MCF 10A (cell line): ENCODE results near the gene CIRBP. TPM values are rescaled to one million over a fixed set of nuclear protein-coding genes. Genes with fewer than 3 reads are reported as not detected.

Experiments used
- BruUV-seq: library from RNA; stranded (reverse); fragments of 400-500 nt; replicated peaks from 2 replicates; lab custom pipeline; 2021; lab: Mats Ljungman, UMichigan
- CTCF ChIA-PET: fragments of 300-600 bp; sonication (Branson Sonifier 250); formaldehyde crosslinking; extraction: SDS; loops from one replicate; lab custom pipeline; 2021; ENCODE audit warnings: antibody characterized with exemption, inconsistent platforms; lab: Yijun Ruan, JAX
- POLR2A ChIA-PET: fragments of 300-600, 350-650 bp; sonication (Branson Sonifier 250); formaldehyde crosslinking; extraction: SDS; loops from one replicate; lab custom pipeline; 2020; ENCODE audit warnings: antibody characterized with exemption, inconsistent platforms; lab: Yijun Ruan, JAX
- DNase-seq: peaks from one replicate; pipeline ENCODE4 v3.0.0-alpha.2; 2018; ENCODE audit not compliant: unreplicated experiment
- H3K27ac Mint-ChIP-seq: one replicate; pipeline ENCODE4 v1.8.0; 2022; ENCODE audit warnings: mild to moderate bottlenecking, low read depth, mixed read lengths; ENCODE audit not compliant: unreplicated experiment
- H3K27me3 Mint-ChIP-seq: one replicate; pipeline ENCODE4 v1.8.0; 2022; ENCODE audit warnings: mixed read lengths; ENCODE audit not compliant: insufficient read depth, unreplicated experiment
- H3K36me3 Mint-ChIP-seq: one replicate; pipeline ENCODE4 v1.8.0; 2022; ENCODE audit warnings: mild to moderate bottlenecking, moderate library complexity, mixed read lengths; ENCODE audit not compliant: insufficient read depth, unreplicated experiment
- H3K4me1 Mint-ChIP-seq: one replicate; pipeline ENCODE4 v1.8.0; 2022; ENCODE audit warnings: mixed read lengths; ENCODE audit not compliant: insufficient read depth, unreplicated experiment
- H3K4me3 Mint-ChIP-seq: one replicate; pipeline ENCODE4 v1.8.0; 2022; ENCODE audit warnings: mild to moderate bottlenecking, moderate library complexity, mixed read lengths; ENCODE audit not compliant: unreplicated experiment
- H3K9me3 Mint-ChIP-seq: one replicate; pipeline ENCODE4 v1.8.0; 2022; ENCODE audit warnings: mixed read lengths; ENCODE audit not compliant: unreplicated experiment
- intact Hi-C: fragments of 100-400 bp; cut with micrococcal nuclease; formaldehyde crosslinking; loops from 2 replicates; pipeline ENCODE4 v1.14.1; 2022
- total RNA-seq: library from RNA; stranded (reverse); gene quantifications from 2 replicates; pipeline ENCODE4 v1.2.3, GENCODE V29; 2022
- TF ChIP-seq, protein P1 (sequence below): fragments of 200-600 bp; IDR thresholded peaks from one replicate; pipeline ENCODE4 v1.8.0; 2022; ENCODE audit warnings: antibody characterized with exemption, mild to moderate bottlenecking; ENCODE audit not compliant: unreplicated experiment

CIRBP gene
- total RNA-seq, 1 experiment from 2014 or later = 362 TPM

DNA sequence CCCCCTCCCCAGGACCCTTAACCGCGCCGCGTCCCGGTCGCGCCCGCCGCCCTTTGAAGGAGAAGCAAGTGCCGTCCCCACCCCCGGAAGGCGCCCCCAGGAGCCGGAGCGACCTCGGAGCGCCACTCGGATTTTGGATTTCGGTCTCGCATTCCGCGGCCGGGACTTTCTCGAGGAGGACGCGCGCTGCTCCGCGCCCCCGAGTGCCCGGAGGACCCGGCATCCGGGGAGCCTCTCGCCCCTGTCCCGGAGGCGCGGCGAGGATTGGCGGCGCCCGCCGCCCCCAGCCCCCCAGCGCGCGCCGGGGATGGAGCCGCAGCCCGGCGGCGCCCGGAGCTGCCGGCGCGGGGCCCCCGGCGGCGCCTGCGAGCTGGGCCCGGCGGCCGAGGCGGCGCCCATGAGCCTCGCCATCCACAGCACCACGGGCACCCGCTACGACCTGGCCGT lies 19.1 kb upstream of the CIRBP start:
- no TSS peak for BruUV-seq
- no peaks in the 10 kb centered on the region for H3K27me3 Mint-ChIP-seq
- intact Hi-C loops = loop anchor here (1.0 kb wide), 1 partner anchor 16 kb away; no protein-coding TSS in a partner anchor
- TF ChIP-seq, protein P1, sequence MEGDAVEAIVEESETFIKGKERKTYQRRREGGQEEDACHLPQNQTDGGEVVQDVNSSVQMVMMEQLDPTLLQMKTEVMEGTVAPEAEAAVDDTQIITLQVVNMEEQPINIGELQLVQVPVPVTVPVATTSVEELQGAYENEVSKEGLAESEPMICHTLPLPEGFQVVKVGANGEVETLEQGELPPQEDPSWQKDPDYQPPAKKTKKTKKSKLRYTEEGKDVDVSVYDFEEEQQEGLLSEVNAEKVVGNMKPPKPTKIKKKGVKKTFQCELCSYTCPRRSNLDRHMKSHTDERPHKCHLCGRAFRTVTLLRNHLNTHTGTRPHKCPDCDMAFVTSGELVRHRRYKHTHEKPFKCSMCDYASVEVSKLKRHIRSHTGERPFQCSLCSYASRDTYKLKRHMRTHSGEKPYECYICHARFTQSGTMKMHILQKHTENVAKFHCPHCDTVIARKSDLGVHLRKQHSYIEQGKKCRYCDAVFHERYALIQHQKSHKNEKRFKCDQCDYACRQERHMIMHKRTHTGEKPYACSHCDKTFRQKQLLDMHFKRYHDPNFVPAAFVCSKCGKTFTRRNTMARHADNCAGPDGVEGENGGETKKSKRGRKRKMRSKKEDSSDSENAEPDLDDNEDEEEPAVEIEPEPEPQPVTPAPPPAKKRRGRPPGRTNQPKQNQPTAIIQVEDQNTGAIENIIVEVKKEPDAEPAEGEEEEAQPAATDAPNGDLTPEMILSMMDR = no peak
- peak overlapping the region; percentile 86 for H3K4me3 Mint-ChIP-seq
- no peaks in the 10 kb centered on the region for H3K9me3 Mint-ChIP-seq
- H3K36me3 Mint-ChIP-seq = peaks cover 59% of the 10 kb centered on the region
- no peak for DNase-seq
- ChIA-PET POLR2A (interaction anchor here (0.8 to 2.2 kb wide), 3 partner anchors 17 to 312 kb away, joined by 3 to 17 read pairs (median 7); partner anchors contain the start of gene CIRBP), CTCF (no interaction called here)
- no peak overlapping the region for H3K27ac Mint-ChIP-seq
- H3K4me1 Mint-ChIP-seq = peaks cover 5% of the 10 kb centered on the region

DNA sequence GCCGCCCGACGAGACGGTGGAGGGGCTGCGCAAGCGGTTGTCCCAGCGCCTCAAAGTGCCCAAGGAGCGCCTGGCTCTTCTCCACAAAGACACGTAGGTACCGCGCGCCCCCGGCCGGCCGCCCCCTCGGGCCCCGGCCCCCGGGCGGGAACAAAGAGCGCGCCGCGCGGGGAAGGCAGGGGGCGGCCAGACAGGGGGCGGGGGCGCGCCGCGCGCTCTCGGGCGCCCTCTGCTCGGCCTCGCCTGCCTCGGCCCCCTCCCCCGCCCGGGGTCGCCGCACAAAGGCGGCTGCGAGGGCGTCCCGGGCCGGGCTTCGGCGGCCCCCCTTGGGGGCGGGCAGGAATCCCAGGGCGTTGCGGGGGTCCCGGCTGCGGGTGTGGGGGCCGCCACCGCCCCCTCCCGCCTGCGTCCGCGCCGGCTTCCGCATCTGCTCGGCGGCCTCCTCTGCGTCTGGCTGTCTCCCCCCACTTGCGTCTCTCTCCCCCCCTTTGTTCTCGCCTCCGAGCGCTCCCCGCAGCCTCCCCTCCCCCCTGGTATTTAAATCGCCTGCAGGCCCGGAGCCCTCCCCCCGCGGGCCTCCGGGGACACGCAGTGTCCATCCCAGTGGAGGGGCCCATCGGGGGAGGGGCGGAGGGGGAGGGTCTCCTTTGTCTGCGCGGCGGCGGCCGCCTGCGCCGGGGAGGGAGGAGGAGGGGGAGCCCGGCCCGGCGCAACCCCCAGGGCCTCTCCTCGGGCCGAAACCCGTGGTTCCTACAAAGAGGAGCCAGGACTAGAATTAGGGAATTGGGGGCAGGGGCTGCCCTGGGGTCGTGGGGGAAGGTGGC lies 18.5 kb upstream of the CIRBP start:
- intact Hi-C loops = no loop called here
- TF ChIP-seq, protein P1 = no peak
- Mint-ChIP-seq H3K36me3 (peaks cover 65% of the 10 kb centered on the region), H3K4me1 (peaks cover 5% of the 10 kb centered on the region), H3K27ac (peak overlapping the region; percentile 86), H3K27me3 (no peaks in the 10 kb centered on the region), H3K4me3 (peak overlapping the region; percentile 86), H3K9me3 (no peaks in the 10 kb centered on the region)
- BruUV-seq = no TSS peak
- no peak for DNase-seq
- CTCF ChIA-PET = no interaction called here
- POLR2A ChIA-PET = interaction anchor here (0.6 to 2.7 kb wide), 6 partner anchors 9 to 644 kb away, joined by 3 to 62 read pairs (median 5); partner anchors contain the start of gene CIRBP

DNA sequence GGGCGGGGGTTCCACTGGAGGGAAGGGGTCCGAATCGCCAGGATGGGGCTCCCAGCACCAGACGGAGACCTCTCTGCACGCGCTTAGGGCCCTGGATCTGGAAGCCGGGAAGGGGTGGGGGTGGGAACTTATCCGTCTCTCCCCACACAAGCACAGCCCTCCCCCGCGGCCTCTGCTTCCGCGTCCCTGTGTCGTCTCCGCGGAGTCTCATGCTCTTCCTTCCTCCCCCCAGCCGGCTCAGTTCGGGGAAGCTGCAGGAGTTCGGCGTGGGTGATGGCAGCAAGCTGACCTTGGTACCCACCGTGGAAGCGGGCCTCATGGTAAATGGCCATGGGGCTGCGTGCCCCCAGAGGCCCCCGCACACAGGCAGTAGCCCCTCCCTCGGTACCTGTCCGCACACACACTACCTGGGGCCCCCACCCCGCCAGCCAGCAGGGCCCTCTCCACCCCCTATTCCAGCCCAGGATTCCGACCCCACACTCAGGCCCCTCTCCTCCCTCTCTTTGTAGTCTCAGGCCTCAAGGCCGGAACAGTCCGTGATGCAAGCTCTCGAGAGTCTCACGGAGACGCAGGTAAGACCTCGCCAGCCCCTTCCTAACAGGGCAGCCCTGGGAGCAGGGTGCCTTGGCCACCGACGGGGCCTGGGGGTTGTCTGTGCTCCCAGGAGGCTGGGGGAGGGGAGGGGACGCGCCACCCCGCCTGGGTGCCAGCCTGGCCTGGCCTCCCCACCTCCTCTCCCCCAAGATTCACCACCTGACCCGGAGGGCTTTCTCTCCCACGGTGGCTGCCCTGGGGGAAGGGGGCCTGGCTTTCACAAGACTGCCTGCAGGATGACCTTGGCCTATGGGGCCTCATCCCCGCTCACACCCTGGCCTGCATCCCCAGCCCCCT lies 17.6 kb upstream of the CIRBP start:
- POLR2A ChIA-PET = interaction anchor here (0.6 to 2.9 kb wide), 7 partner anchors 8 to 645 kb away, joined by 3 to 89 read pairs (median 4); partner anchors contain the start of gene CIRBP
- BruUV-seq = TSS peak; percentile 40
- H3K36me3 Mint-ChIP-seq = peaks cover 68% of the 10 kb centered on the region
- no peaks in the 10 kb centered on the region for H3K27me3 Mint-ChIP-seq
- TF ChIP-seq, protein P1 = no peak
- H3K27ac Mint-ChIP-seq = peak overlapping the region; percentile 86
- no peaks in the 10 kb centered on the region for H3K9me3 Mint-ChIP-seq
- H3K4me3 Mint-ChIP-seq = peak overlapping the region; percentile 86
- CTCF ChIA-PET = interaction anchor here (0.6 to 0.7 kb wide), 2 partner anchors 14 to 16 kb away, joined by 3 to 5 read pairs; no protein-coding TSS in a partner anchor
- intact Hi-C loops = no loop called here
- peaks cover 5% of the 10 kb centered on the region for H3K4me1 Mint-ChIP-seq
- DNase-seq = peak; percentile 67
